Measurements from ENCODE around the gene SPTBN1.

Gene SPTBN1

GRCh38 chr2:54534221-54534620, 78.1 kb downstream of the SPTBN1 start:
- TF ChIP-seq GATA2 (IDR thresholded peaks at IDR 0.05; ENCODE audit: low read depth, low read length) (no peak), GATA3 (IDR thresholded peaks at IDR 0.05; ENCODE audit: low read depth, low read length) (no peak)

DNA sequence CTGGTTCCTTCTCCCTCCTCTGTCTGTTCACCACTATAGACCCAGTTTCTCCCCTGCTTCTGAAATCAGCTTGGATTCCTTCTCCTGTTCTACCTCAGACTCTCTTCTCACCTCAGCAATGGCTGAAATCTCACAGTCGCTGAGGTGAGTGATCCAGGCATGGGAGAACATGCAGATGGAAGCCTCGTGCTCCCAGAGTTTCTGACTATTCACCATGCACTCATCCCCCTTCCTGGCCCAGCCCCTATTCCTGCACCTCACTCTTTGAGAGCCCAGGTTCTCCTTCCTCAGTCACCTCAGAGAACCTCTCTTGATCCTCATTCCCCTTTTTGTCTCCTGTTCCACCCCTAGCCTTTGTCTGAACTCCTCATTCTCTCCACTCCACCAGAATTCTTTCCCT, 78.5 kb downstream of the SPTBN1 start:
- TF ChIP-seq GATA2 (IDR thresholded peaks at IDR 0.05; ENCODE audit: low read depth, low read length) (no peak), GATA3 (IDR thresholded peaks at IDR 0.05; ENCODE audit: low read depth, low read length) (no peak)

GRCh38 chr2:54535599-54536195, 79.6 kb downstream of the SPTBN1 start:
- TF ChIP-seq GATA3 (IDR thresholded peaks at IDR 0.05; ENCODE audit: low read depth, low read length) = no peak
- no peak for TF ChIP-seq GATA2 (IDR thresholded peaks at IDR 0.05; ENCODE audit: low read depth, low read length)

DNA sequence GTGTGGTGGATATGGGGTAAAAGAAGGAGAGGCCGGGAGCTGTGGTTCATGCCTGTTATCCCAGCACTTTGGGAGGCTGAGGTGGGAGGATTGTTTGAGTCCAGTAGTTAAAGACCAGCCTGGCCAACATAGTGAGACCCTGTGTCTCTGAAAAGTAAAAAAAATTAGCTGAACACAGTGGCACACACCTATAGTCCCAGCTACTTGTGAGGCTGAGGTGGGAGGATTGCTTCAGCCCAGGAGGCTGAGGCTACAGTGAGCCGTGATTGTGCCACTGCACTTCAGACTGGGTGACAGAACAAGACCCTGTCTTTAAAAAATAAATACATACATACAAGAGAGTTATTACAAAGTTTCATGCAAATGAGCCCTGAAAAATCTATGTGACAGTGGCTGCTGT, 80.6 kb downstream of the SPTBN1 start:
- TF ChIP-seq GATA3 (IDR thresholded peaks at IDR 0.05; ENCODE audit: low read depth, low read length) = no peak

DNA sequence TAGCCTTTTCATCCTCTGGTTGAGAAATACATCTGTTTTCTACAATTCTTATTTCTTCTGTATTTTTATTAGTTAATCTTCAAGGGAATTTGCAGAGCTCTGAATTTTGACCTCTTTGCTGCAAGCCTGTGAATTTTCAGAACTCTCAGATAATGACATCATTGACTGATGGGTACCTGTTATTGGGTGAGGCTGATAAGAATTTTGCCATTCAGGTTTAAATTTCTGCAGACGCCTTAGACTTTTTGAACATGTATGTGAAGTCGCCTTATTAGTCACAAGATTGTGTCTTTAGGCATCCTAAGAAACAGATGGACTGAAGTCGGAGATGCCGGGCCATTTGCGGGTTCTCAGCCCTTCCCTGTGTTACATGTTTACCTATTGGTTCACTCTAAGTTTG, 82.4 kb downstream of the SPTBN1 start:
- no peak for TF ChIP-seq GATA2 (IDR thresholded peaks at IDR 0.05; ENCODE audit: low read depth, low read length)
- no peak for TF ChIP-seq GATA3 (IDR thresholded peaks at IDR 0.05; ENCODE audit: low read depth, low read length)

- TF ChIP-seq GATA3 (IDR thresholded peaks at IDR 0.05; ENCODE audit: low read depth, low read length) = no peak
- no peak for TF ChIP-seq GATA2 (IDR thresholded peaks at IDR 0.05; ENCODE audit: low read depth, low read length)
Measured at GRCh38 chr2:54539683-54540082, 83.6 kb downstream of the SPTBN1 start.

- TF ChIP-seq GATA2 (IDR thresholded peaks at IDR 0.05; ENCODE audit: low read depth, low read length) = no peak
- no peak for TF ChIP-seq GATA3 (IDR thresholded peaks at IDR 0.05; ENCODE audit: low read depth, low read length)
Measured at GRCh38 chr2:54540194-54540593, 84.1 kb downstream of the SPTBN1 start.

DNA sequence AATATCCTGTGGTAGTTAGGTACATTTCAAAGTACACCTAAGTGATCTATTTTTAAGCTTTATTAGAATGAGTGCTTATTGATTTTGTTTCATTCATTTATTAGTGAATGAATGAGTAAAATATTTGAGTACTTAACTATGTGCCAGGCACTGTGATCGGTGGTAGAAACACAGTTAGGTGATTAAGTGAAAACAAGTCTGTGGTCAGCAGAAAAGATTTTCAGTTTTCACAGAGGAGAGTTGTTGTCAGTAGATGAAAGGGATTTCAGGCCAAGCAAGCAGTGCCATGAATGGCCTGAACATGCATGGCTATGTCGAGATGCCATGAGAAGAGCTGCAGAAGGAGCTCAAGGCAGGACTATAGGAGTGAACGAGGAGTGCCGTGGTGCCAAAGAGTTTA, 85.9 kb downstream of the SPTBN1 start:
- TF ChIP-seq GATA2 (IDR thresholded peaks at IDR 0.05; ENCODE audit: low read depth, low read length) = no peak
- no peak for TF ChIP-seq GATA3 (IDR thresholded peaks at IDR 0.05; ENCODE audit: low read depth, low read length)

GRCh38 chr2:54543733-54544396, 87.7 kb downstream of the SPTBN1 start:
- TF ChIP-seq GATA2 (IDR thresholded peaks at IDR 0.05; ENCODE audit: low read depth, low read length) = no peak; the same call in 1 of the 2 replicates
- no peak for TF ChIP-seq GATA3 (IDR thresholded peaks at IDR 0.05; ENCODE audit: low read depth, low read length)

DNA sequence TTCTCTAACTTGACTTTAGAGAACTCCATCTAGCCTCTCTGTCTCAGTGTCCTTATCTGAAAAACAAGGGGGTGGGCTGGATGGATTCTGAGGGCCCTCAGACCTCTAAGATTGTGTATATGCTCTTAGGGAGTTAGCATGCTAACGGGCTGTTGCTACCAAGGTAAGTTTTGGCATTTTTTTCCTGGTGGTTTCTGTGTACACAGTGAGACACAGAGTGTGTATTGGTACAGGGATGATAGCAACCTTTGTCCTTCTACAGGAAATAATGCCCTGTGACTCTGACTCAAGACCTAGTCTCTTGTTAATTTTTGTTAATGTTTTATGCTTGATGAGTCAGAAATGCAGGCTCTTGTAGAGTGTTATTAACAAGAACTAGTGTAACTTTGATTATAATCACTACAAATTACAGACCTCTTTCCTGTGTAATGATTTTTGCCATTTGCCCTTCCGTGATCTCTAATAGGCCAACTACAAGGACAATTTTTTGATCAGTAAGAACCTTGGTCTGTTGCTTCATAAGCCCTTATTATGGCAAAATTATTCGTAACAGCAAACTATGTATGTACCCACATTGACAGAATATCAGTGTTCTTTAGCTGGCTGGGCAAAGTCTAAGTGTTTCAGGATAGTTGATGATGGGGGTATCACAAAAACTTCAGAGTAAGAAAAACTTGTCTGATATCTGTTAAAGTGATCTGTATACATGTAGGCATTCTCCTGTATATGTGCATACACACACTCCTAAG, 89.7 kb downstream of the SPTBN1 start:
- no peak for TF ChIP-seq GATA3 (IDR thresholded peaks at IDR 0.05; ENCODE audit: low read depth, low read length)
- TF ChIP-seq GATA2 (IDR thresholded peaks at IDR 0.05; ENCODE audit: low read depth, low read length) = no peak

GRCh38 chr2:54546518-54546917, 90.4 kb downstream of the SPTBN1 start:
- no peak for TF ChIP-seq GATA2 (IDR thresholded peaks at IDR 0.05; ENCODE audit: low read depth, low read length)
- TF ChIP-seq GATA3 (IDR thresholded peaks at IDR 0.05; ENCODE audit: low read depth, low read length) = no peak

DNA sequence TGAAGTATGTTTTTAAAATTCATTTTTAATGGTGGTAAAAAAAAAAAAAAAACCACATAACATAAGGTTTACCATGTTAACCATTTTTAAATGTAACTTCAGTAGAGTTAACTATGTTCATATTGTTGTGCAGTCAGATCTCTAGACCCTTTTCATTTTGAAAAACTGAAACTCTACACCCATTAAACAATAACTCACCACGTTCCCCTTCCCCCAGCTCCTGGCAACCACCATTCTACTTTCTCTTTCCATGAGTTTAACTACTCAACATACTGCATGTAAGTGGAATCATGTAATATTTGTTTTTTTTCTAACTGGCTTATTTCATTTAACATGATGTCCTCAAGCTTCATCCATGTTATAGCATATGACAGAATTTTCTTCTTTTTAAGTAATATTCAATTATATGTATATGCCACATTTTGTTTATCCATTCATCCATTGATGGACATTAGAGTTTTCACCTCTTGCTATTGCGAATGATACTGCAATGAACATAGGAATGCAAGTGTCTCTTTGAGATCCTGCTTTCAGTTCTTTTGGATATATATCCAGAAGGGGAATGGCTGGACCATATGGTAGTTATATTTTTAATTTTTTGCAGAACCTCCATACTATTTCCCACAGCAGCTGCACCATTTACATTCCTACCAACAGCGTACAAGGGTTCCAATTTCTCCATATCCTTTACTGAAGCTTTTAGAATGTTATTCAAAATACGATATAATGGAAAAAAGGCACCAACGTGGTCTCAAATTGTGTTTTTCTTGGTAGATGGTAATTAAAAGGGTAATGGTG, 91.0 kb downstream of the SPTBN1 start:
- no peak for TF ChIP-seq GATA2 (IDR thresholded peaks at IDR 0.05; ENCODE audit: low read depth, low read length)
- no peak for TF ChIP-seq GATA3 (IDR thresholded peaks at IDR 0.05; ENCODE audit: low read depth, low read length)

DNA sequence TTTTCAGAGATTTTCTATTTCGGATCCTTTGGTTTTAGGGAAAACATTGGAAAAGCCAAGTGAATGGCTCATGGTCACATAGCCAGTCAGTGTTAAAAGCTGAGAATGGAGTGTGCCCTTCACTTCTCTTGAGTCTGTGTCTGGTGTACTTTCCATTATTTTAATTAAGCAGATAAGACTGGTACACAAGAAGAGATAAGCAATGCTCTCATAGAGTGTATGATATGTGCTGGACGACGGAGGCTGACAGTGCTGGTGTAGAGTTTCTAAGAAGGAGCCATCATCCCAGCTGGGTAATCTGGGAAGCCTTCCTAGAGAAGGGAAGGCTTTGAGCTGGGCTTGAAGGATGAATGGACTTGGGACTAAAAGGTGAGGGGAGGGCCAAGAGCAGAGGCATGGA, 93.3 kb downstream of the SPTBN1 start:
- TF ChIP-seq GATA2 (IDR thresholded peaks at IDR 0.05; ENCODE audit: low read depth, low read length) = peak; percentile 31; the same call in 1 of the 2 replicates
- no peak for TF ChIP-seq GATA3 (IDR thresholded peaks at IDR 0.05; ENCODE audit: low read depth, low read length)

- TF ChIP-seq GATA3 (IDR thresholded peaks at IDR 0.05; ENCODE audit: low read depth, low read length) (no peak), GATA2 (IDR thresholded peaks at IDR 0.05; ENCODE audit: low read depth, low read length) (peak; percentile 51; the same call in 1 of the 2 replicates)
Measured at GRCh38 chr2:54549917-54550518, 93.9 kb downstream of the SPTBN1 start.

All from SH-SY5Y (cell line).